Epithelial cell of umbilical artery (primary cell): ENCODE data around the gene OR2AT4. TPM values are rescaled to one million over a fixed set of nuclear protein-coding genes. Genes with fewer than 3 reads are reported as not detected.

Experiments used
- total RNA-seq: library from RNA; depleted of rRNA; stranded (reverse); fragments of >200 nt; gene quantifications from 2 replicates; pipeline ENCODE4 v1.2.3, GENCODE V29; 2014

The OR2AT4 gene
- total RNA-seq, result not detected in 2 replicates

GRCh38 chr11:75096456-75097172 lies at the start of gene OR2AT4:
OR2AT4 (minus strand) TSS chr11:75096876.

Other genes with a start within 250 kb of the OR2AT4 start
- gene XRRA1, start 147.8 kb downstream of the OR2AT4 start, total RNA-seq, result 4.5 and 7.1 TPM in 2 replicates
- gene SPCS2, start 147.6 kb downstream of the OR2AT4 start, total RNA-seq, result 13.6 and 40.7 TPM in 2 replicates
- gene NEU3, start 107.9 kb downstream of the OR2AT4 start, total RNA-seq, result 5.2 and 7.0 TPM in 2 replicates
- 0.30 TPM in 1 of 2 replicates, not detected in the other for gene SLCO2B1, start 54.2 kb upstream of the OR2AT4 start, total RNA-seq
- under 0.01 TPM in 1 of 2 replicates, not detected in the other for gene TPBGL, start 143.9 kb upstream of the OR2AT4 start, total RNA-seq